ENCODE results near the gene HTR4. TPM values are rescaled to one million over a fixed set of nuclear protein-coding genes. Genes with fewer than 3 reads are reported as not detected.
A peak's percentile ranks its signal among the peaks of the same experiment; 100 is the strongest.
"Not testable (repeated sequence)": the region's sequence is repeated elsewhere in the genome, so short reads cannot be mapped to it uniquely, and the experiment has no call there.

HTR4 gene, protein sequence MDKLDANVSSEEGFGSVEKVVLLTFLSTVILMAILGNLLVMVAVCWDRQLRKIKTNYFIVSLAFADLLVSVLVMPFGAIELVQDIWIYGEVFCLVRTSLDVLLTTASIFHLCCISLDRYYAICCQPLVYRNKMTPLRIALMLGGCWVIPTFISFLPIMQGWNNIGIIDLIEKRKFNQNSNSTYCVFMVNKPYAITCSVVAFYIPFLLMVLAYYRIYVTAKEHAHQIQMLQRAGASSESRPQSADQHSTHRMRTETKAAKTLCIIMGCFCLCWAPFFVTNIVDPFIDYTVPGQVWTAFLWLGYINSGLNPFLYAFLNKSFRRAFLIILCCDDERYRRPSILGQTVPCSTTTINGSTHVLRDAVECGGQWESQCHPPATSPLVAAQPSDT
- total RNA-seq (2014; rRNA removed; shearing (Covaris generic)): not detected in 2 replicates
- polyA plus RNA-seq (2014; cell fraction: nucleus; rRNA removed): not detected in 2 replicates

DNA sequence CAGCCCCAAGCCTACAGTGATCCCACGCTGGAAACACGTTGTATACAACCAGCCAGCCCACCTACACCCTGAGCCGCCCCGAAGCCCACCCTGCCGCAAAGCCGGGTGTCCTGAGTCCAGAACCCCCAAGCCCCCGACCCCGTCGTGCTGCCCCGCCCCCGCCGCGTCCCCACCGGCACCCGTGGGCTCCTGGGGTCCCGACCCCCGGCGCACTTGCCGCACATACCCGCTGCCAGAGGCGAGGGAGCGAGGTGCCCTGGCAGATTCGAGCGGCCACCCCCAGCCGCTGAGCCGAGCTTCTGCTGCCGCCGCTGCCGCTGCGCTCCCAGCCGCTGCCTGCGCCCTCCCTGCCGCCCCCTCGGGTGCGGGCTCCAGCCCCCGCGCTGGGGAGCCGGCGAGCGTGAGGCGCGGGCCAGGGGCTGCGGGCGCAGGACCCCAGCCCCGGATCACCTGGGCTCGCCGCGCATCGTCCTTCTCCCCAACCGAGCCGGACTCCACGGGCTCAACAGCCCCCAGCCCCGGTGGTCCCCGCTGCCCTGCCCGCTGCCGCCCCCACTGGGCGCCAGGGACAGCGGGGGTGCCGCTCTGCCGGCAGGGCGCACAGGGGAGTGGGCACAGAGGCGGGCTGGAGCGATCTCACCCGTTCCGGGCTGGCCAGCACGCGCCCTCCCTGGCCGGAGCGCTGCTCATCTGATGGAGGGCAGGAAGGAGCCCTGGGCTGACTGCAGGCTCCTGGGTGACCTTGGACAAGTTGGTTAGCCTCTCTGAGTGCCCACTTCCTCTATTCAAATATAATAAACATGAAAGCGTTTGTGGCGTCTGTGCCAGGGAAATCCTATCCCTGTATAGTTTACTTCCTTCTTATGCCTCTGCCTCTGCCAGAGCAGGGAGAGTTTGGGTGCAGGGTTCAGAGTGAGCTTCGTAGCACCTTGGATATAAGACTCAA, at the start of gene HTR4:
Gene HTR4 (minus strand): TSS at position 692 of the 946 bp plus-strand sequence. CDS start 17,513 bp downstream, outside the sequence.
- DNase-seq (ENCODE audit: extremely low read depth, low read depth): no peak

DNA sequence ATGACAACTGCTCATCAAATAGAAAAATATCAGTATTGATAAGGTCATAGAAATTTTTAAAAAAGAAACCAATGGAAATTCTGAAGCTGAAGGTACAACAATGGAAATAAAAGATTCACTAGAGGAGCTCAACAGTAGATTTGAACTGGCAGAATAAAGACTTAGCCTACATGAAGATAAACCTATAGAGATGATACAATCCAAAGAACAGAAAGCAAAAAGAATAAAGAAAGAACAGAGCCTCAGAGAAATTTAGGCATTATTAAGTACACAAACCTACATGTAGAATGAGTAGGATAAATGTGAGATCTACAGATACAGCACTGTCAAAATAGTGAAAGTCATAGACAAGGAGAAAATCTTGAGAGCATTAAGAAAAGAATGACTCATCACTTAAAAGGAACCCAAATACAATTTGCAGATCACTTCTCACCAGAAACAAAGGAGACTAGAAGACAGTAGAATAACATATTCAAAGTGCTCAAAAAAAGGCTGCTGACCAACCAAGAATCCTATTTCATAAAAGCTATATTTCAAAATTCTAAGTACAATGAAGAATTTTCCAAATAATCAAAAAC, 47.8 kb upstream of the HTR4 start:
- no peak for DNase-seq (ENCODE audit: extremely low read depth, low read depth)

DNA sequence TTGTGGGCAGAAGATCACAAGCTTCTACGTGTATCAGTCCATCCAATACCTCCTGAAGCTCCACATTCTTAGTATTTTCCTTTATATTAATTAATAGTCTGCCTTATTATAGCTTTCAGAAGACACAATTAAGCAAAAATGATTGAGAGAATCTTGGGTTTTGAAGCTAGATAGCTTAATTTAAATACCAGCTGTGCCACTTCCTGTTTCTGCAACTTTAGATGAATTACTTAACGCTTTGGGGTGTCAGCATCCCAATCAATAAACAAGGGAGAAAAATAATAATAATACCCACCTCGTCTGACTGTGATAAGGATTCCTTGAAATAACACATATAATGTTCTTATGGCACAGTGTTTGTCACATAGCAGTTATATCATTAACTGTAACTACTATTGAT, 44.7 kb upstream of the HTR4 start:
- DNase-seq (ENCODE audit: extremely low read depth, low read depth): no peak

DNA sequence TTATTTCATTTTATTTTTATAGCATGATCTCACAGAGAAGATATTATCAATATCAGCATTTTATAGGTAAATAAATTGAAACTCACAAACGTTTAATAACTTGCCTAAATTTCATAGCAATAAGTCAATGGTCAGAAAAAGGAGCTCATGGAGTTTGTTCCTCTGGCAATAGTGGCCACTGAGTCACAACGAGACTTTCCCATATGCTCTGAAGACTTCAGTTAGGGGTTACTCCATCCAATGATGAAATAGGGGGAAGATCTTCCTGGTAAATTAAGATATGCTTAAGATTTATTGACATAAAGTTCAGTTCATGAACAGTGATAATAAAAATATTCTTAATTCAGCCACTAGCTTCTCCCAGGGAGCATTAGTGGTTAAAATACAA, 43.5 kb upstream of the HTR4 start:
- no peak for DNase-seq (ENCODE audit: extremely low read depth, low read depth)

DNA sequence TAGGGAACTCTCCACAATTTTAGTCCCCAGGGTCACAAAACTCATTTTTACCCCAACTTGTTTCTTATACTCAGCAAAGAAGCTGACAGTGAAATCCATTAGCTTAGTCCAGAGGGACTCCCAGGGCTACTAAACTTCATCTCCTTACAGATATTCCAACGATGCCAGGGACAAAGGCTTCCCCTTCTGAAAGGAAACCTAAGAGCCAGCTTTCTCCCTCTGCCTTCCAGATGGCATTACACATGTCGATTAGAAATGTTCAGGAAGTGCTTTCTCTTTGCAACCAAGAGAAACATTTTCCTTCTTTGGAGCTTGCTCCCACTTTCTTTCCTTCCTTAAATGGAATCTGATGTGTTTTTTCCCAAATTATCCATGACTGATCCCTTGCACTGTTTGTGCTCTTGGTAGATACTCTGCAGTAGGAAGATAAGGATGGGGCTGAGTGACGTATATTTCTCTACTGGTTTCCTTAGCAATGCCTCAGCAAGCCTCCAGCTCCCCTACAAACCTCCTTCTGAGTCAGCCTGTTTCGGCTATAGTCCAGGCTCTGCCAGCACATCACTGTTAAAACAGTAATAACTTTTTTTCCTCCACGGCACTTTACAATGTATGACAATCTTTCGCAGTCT, 43.0 kb upstream of the HTR4 start:
- no peak for DNase-seq (ENCODE audit: extremely low read depth, low read depth)

DNA sequence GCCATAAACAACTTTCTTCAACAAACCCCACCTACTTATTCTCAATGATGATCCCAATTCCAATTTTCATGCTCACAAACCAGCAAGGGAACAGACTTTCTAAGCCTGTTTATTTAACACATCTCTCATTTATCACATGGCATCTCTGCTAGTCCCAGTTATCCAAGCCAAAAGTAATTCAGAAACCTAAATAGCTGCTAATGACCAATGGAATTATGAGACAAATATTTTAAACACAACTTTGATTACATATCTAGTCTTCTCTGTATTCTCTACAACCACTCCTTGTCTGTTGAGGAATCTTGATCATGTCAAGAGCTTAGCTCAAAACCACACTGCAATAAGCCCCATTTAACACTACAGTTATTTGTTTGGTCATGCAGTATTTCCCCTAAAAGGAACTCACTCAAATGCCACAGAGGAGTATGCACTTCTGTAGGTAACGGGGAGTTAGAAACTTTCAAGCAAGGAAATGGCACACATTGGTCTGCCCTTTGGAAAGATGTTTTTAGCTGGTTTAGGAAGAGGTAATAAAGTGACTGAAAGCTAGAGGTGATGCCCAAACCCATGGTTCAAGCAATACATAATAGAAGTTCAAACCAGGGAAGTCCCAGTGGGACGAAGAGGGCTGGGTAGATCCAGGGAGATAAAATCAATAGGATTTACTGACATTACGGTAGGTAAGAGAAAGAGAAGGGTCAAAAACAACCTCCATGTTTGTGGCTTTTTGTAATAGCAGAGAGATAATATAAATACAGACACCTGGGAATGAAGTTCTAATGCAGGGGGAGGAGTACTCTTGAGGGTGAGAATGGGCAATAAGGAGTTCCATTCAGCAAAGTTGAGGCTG, 42.1 kb upstream of the HTR4 start:
- DNase-seq (ENCODE audit: extremely low read depth, low read depth): no peak

DNA sequence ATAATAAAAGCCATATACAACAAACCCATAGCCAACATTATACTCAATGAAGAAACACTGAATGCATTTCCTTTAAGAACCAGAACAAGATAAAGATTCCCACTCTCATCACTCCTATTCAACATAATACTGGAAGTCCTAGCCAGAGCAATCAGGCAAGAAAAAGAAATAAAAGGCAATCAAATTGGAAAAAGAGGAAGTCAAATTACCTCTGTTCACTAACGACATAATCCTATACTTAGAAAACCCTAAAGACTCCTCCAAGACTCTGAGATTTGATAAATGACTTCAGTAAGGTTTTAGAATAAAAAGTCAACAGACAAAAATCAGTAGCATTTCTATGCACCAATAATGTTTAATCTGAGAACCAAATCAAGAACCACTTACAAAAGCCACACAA, 36.6 kb upstream of the HTR4 start:
- DNase-seq (ENCODE audit: extremely low read depth, low read depth): no peak

DNA sequence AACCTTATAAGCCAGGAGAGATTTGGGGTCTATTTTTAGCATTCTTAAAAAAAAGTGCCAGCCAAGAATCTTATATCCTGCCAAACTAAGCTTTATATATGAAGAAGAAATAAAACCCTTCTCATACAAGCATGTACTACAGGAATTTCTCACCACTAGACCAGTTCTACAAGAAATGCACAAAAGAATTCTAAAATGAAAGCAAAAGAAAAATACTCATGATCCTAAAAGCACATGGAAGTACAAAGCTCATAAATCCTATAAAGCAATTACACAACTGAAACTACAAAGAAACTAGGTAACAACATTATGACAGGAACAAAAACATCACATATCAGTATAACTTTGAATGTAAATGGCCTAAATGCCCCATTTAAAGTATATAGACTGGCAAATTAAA, 34.5 kb upstream of the HTR4 start:
- DNase-seq (ENCODE audit: extremely low read depth, low read depth): no peak

DNA sequence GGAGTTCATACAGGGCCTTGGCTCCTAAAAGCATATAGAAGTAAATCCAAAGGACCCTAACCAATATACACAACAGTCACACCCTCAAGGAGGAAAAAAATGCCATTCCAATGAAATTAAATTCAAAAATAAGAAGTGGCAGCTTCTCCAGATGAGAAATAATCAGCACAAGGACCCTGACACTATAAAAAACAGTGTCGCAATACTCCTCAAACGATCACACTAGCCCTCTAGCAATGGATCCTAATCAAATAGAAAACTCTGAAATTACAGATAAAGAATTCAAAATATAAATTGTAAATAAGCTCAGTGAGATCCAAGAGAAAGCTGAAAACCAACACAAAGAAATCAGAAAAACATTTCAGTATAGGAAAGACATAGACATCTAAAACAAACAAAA, 33.5 kb upstream of the HTR4 start:
- DNase-seq (ENCODE audit: extremely low read depth, low read depth): no peak

DNA sequence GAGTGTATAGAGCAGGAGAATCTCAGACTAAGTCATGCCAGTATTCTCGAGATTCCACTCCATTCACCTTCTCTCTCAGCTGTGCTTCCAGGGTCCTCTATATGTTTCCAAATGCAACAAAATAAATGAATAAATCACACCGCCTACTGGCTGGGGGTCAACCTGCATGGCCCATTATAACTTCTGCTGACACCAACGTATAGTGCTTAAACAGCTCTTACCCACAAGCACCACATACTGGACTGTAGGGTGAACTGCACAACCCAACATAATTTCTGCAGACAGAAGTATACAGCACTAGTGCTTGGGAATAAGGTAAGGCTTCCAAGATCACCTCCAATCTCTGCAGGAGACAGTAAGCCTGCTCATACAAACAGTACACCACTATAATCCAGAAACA, 33.1 kb upstream of the HTR4 start:
- DNase-seq (ENCODE audit: extremely low read depth, low read depth): peak; percentile 35

DNA sequence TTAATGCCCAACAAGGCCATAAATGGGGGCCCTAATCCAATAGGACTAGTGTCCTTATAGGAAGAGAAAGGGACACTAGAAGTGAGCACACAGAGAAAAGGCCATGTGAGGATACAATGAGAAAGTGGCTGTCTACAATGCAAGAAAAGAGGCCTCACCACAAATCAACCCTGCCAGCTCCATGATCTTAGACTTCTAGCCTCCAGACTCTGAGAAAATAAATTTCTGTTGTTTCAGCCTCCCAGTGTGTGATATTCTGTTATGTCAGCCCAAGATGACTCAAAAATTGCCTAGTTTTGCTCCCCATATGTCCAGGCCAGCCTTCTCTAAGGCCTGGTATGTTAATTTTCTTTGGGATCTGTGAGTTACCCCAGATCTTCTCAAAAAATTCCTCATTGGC, 32.3 kb upstream of the HTR4 start:
- DNase-seq (ENCODE audit: extremely low read depth, low read depth): no peak

DNA sequence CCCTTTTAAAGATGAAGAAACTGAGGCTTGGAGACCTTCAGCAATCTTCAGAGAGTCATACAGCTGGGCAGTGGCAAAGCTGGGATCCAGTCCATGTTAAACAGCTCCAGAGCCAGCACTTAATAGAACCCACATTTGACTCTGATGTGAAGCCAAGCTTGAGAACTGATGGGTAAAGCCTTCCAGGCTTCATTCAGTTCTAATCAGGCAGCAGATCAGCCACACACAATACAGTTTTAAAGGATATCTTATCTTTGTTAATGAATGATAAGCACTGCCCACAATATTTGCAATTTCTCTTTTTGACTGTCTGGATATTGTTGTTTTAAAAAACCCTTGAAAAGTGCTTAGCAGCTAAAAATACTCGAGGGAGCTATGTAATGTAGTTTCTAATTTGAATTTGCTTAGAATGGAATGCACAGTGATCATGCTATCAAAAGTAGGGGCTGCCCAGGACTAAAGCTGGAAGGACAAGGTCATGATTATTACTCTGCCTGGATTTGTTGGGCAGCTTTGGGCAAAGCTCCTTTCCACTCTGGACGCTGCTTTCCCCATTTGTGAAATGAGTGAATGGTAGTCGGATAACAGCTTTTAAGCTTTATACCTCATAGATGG, 31.3 kb upstream of the HTR4 start:
- no peak for DNase-seq (ENCODE audit: extremely low read depth, low read depth)

DNA sequence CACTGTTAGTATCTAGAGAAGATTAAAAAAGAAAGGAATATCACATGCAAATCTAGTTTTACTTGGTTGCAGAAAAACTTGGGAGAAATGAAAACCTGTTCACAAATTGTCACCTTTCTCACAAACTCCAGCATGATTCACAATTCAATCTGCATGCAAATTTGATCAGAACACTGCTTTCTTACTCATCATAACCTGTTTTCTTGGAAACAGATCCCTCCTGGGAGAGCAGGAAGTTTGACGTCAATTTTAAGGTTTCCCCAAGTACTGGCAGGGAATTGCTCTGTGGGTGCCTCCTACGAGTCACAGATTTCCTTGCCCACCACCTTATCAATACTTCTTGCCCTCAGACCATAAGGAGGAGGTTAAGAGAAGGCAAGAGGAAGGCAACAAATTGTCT, 30.2 kb upstream of the HTR4 start:
- no peak for DNase-seq (ENCODE audit: extremely low read depth, low read depth)

DNA sequence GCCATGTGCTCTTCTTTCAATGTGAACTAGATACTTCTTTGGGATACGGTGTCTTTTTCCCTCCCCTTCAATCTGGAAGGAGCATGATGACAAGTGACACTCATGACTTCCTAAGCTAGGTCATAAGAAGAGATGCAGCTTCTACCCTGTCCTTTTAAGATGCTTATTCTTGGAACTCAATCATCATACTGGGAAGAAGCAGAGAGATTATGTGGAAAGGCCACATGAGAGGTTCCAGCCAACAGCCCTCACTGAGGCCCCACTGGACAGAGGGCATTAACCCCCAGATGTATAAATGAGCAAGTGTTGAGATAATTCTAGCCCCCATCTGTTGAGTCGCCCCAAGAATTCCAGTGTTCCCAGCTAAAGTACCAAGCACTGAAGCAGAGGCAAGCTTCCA, 29.3 kb upstream of the HTR4 start:
- DNase-seq (ENCODE audit: extremely low read depth, low read depth): no peak

DNA sequence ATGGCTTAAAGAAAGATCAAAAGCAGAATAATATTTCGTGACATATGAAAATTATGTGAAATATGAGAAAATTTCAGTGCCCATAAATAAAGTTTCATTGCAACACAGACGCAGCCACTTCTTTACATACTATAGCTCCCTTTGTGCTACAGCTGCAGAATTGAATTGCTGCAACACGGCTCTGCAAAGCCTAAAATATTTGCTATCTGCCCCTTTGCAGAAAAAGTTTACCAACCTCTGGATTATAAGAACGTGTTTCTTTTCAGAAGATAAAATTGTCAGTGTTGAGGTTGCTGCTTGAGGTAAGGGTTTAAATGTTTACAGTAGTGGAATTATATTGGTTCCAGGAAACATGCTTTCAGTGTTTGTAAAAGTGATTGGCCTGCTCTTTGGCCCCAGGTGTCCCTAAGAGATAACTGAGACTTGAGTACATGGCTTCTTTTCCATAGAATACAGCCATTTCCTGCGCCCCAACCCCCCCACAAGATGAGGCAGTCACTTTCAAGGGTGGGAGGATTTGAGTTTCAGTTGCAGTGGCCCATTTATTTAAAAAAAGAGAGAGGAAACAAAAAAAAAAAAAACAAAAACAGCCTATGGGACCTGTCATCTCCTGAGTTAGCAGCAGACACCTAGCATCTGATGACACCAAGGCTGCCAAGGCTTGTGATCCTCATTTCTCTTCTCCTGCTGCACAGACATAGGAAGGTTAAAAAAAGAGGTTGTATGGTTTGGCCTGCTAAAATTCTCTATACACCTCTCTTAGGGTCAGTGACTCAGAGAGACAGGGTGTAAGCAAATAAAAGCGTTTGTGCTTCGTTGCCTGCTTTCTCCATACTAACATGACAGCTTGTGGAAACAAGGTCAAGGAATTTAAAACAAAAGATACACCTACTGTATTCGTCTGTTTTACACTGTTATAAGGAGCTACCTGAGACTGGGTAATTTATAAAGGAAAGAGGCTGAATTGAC, 28.0 kb upstream of the HTR4 start:
- no peak for DNase-seq (ENCODE audit: extremely low read depth, low read depth)

DNA sequence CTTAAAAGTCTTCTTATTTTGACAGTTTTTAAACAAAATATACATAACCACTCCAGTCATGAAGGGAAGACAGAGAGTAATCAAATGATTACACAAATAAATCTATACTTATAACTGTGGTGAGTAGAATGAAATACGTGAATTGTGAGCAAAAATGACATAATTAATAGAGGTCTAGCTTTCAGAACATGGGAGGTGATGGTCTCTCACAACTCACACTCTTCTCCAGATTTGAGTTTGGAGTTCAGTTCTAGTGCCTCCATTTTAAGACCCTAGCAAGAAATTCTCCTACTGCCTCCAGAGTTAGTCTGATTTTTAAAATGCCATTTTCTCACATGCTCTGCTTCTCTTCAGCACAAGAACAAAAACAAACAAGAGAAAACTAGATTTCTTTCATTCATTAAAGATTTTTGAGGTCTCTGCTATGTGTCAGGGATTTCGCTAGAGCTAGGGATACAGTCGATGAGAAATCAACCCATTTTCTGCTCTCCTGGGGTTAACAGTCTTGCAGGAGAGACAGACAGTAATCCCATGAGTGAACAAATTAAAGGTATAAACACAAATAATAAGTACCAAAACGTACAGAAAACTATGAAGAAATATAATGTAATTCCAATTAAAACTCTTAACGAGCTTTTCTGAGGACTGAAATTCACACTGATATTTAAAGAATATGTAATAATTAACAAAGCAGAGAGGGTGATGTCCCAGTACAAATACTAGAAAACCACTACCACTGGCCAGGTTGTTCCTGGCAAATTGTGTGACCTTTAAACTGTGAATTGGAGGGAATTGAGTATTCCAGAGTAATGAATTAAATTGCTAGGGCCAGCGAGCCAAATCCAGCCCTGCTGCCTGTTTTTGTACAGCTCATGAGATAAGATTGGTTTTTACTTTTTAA, 27.1 kb upstream of the HTR4 start:
- no peak for DNase-seq (ENCODE audit: extremely low read depth, low read depth)

DNA sequence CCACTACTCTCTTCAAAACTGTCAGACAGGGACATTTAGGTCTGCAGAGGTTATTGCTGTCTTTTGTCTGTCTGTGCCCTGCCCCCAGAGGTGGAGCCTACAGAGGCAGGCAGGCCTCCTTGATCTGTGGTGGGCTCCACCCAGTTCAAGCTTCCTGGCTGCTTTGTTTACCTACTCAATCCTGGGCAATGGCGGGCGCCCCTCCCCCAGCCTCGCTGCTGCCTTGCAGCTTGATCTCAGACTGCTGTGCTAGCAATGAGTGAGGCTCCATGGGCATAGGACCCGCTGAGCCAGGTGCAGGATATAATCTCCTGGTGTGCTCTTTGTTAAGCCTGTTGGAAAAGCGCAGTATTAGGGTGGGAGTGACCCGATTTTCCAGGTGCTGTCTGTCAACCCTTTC, 19.4 kb upstream of the HTR4 start:
- DNase-seq (ENCODE audit: extremely low read depth, low read depth): not testable (repeated sequence)
